IPS-18a (cell line): ENCODE results near the gene MTPN.

Experiments
- H3K27ac ChIP-seq: one replicate; pipeline ENCODE4 v1.5.1; 2013; ENCODE audit warnings: low read length
- H3K27me3 ChIP-seq: one replicate; pipeline ENCODE4 v1.6.1; 2013; ENCODE audit warnings: mild to moderate bottlenecking, low read length; ENCODE audit not compliant: control insufficient read depth, insufficient read depth
- H3K36me3 ChIP-seq: one replicate; pipeline ENCODE4 v1.6.1; 2013; ENCODE audit warnings: low read depth, low read length; ENCODE audit not compliant: control insufficient read depth
- H3K4me1 ChIP-seq: one replicate; pipeline ENCODE4 v1.6.1; 2013; ENCODE audit warnings: low read depth, low read length; ENCODE audit not compliant: control insufficient read depth
- H3K4me3 ChIP-seq: one replicate; pipeline ENCODE4 v1.5.1; 2013; ENCODE audit warnings: low read length
- H3K9ac ChIP-seq: one replicate; pipeline ENCODE4 v1.6.1; 2013; ENCODE audit warnings: mild to moderate bottlenecking, low read length, moderate library complexity
- H3K9me3 ChIP-seq: one replicate; pipeline ENCODE4 v1.6.1; 2013; ENCODE audit warnings: low read depth, low read length; ENCODE audit not compliant: control insufficient read depth

Gene MTPN

DNA sequence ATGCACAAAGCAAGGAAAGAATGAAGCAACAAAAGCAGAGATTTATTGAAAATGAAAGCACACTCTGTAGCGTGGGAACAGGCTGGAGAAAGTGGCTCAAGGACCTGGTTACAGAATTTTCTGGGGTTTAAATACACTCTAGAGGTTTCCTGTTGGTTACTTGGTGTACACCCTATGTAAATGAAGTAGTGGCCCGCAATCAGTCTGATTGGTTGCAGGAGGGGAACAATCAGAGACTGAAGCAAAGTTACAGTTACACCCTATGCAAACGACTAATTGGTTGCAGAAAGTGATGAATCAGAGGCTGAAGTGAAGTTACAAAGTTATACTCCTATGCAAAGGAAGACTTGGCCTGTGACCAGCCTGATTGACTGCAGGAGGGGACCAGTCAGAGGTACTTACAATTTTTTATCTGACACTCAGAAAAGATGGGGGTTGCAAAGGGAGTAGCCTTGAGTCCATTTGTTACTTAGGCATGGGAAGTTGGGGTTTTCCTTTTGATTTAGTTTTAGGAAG, 3.6 kb upstream of the MTPN start:
- Histone ChIP-seq H3K4me3 (no peak overlapping the region), H3K9me3 (peaks cover 5% of the 10 kb centered on the region), H3K27ac (no peak overlapping the region), H3K36me3 (no peaks in the 10 kb centered on the region), H3K27me3 (no peaks in the 10 kb centered on the region), H3K4me1 (peaks cover 8% of the 10 kb centered on the region), H3K9ac (no peak overlapping the region)

- Histone ChIP-seq H3K4me3 (no peak overlapping the region), H3K27ac (no peak overlapping the region), H3K27me3 (no peaks in the 10 kb centered on the region), H3K4me1 (peaks cover 8% of the 10 kb centered on the region), H3K36me3 (no peaks in the 10 kb centered on the region), H3K9ac (no peak overlapping the region), H3K9me3 (no peaks in the 10 kb centered on the region)
These were observed 2.9 kb upstream of the MTPN start for GRCh38 chr7:135980012-135980551.

- H3K27ac ChIP-seq: no peak overlapping the region
- H3K9me3 ChIP-seq: no peaks in the 10 kb centered on the region
- H3K4me3 ChIP-seq: no peak overlapping the region
- H3K4me1 ChIP-seq: peaks cover 8% of the 10 kb centered on the region
- no peaks in the 10 kb centered on the region for H3K27me3 ChIP-seq
- H3K36me3 ChIP-seq: no peaks in the 10 kb centered on the region
- H3K9ac ChIP-seq: no peak overlapping the region
These were observed 2.4 kb upstream of the MTPN start for GRCh38 chr7:135979471-135980011.

DNA sequence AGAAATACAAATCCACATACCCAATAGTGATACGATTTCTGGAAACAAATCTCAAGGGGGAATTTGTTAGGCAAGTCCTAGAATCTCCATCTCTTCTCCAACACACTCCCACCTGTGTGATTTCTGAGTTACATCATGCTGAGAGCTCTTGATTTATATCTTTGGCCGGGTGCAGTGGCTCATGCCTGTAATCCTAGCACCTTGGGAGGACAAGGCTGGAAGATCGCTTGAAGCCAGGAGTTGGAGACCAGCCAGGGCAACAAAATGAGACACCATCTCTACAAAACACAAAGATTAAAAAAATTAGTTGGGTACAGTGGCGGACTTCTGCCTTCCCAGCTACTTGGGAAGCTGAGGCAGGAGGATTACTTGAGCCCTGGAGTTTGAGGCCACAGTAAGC, 1.5 kb upstream of the MTPN start:
- no peaks in the 10 kb centered on the region for H3K36me3 ChIP-seq
- H3K9me3 ChIP-seq: no peaks in the 10 kb centered on the region
- no peak overlapping the region for H3K27ac ChIP-seq
- no peaks in the 10 kb centered on the region for H3K27me3 ChIP-seq
- H3K9ac ChIP-seq: no peak overlapping the region
- peaks cover 8% of the 10 kb centered on the region for H3K4me1 ChIP-seq
- no peak overlapping the region for H3K4me3 ChIP-seq

DNA sequence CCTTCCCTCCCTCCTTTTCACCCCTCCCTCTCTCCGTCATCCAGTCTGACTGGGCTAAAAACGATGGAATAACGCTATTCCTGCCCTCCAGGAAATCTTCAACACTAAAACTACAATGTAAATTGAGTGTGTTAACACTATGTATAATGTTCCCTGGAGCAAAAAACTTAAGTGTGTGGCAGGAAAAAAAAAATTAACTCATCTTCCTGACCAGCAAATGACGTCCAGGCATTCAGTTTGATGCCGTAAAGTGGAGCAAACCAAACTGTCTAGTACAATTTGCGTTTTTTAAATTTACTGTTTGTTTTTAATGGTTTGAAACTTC, 545 bp upstream of the MTPN start:
- H3K27me3 ChIP-seq: no peaks in the 10 kb centered on the region
- no peak overlapping the region for H3K27ac ChIP-seq
- no peak overlapping the region for H3K9ac ChIP-seq

DNA sequence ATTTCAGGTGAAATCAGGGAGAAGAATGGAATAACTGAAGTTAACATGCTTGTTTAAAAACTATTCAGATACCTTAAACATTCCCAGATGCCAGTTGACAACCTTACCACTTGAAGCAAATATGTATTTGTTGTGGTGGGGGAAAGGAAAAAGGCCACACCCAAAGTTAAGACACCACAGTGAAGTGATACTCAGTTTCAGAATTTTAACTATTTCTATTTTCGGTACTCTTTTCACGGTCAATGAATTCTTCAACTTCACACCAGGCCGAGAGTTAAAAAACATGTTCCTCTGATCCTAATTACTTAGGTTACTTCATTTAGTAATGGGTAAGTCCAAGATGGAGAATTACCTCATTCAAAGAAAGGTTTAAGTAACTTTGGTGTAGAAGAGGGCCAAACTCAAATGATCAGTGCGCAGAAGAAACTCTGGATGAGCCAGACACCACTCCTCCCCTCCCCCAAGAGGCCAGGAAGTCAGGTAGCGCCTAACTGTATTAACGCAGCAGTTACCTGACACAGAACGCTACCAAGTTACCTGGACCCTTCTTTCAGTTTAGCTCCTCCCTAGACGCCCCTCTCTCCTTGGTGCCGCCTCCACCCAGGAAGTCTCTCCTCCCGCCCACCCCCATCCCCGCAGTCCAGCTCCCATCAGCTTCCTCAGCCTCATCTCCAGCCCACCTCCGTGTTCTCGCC, 700 bp downstream of the MTPN start:
- peak overlapping the region; percentile 94 for H3K4me3 ChIP-seq
- H3K27ac ChIP-seq: no peak overlapping the region
- H3K9me3 ChIP-seq: no peaks in the 10 kb centered on the region
- peaks cover 5% of the 10 kb centered on the region for H3K36me3 ChIP-seq
- no peaks in the 10 kb centered on the region for H3K27me3 ChIP-seq
- peak overlapping the region; percentile 71 for H3K9ac ChIP-seq
- H3K4me1 ChIP-seq: peaks cover 8% of the 10 kb centered on the region

More for the DNA sequence above, 545 bp upstream of the MTPN start:
- Histone ChIP-seq H3K9me3 (no peaks in the 10 kb centered on the region), H3K4me1 (peaks cover 8% of the 10 kb centered on the region), H3K36me3 (no peaks in the 10 kb centered on the region), H3K4me3 (peak overlapping the region; percentile 94)

- Histone ChIP-seq H3K27me3 (no peaks in the 10 kb centered on the region), H3K4me3 (no peak overlapping the region), H3K9ac (no peak overlapping the region), H3K9me3 (no peaks in the 10 kb centered on the region), H3K4me1 (peaks cover 8% of the 10 kb centered on the region), H3K27ac (no peak overlapping the region), H3K36me3 (peaks cover 7% of the 10 kb centered on the region)
These were observed 2.0 kb downstream of the MTPN start for GRCh38 chr7:135975166-135975565.

GRCh38 chr7:135974667-135975066, 2.5 kb downstream of the MTPN start:
- Histone ChIP-seq H3K9ac (no peak overlapping the region), H3K4me1 (peaks cover 8% of the 10 kb centered on the region), H3K4me3 (no peak overlapping the region), H3K27ac (no peak overlapping the region), H3K36me3 (peaks cover 7% of the 10 kb centered on the region), H3K27me3 (no peaks in the 10 kb centered on the region), H3K9me3 (no peaks in the 10 kb centered on the region)

DNA sequence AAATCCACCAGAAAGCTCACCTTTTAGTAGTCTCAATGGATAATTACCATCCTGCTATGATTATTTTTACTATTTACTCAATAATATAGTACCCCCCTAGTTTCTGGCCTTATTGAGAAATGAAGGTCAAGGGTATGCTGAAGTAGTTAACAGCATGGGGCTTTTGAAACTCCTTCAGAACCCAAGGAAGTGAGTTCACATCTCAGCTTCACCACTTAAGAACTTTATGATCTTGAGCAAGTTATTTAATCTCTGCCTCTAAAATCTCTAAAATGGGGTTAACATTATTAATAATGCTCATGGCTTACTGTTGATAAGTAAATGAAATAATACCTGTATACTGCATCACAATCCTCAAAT, 5.8 kb downstream of the MTPN start:
- Histone ChIP-seq H3K36me3 (peaks cover 7% of the 10 kb centered on the region), H3K27me3 (no peaks in the 10 kb centered on the region), H3K9ac (no peak overlapping the region), H3K4me3 (no peak overlapping the region), H3K9me3 (no peaks in the 10 kb centered on the region), H3K27ac (no peak overlapping the region), H3K4me1 (peaks cover 7% of the 10 kb centered on the region)

DNA sequence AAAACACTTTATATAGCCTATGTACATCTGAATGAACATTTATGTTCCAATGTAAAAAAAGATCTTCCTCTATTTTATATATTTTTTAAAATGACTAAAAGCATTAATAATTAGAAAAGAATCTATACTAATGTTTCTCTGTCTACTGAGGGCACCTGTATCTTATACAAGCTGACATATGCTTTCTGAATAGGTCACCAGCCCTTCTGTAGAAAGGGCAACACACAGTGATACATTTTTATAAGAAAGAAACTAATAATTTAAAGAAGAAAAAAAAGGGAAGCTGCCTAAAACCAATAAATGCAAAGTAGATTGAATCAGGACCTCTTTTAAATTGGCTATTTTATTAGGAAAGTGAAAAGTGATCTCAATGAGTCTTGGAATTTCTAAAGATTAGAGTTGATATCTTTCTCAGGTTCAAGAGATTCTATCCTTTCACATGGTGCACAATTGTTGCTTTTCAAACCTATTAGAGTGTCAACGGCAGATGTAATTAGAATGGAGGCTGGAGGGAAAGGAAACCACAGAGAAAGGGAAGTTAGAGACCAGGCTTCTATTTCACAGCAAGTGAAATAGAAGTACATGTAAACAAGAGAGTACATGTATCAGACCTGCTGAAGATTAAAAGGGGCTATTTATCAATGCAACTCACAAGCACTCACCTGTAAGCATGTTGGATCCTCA, 6.3 kb downstream of the MTPN start:
- Histone ChIP-seq H3K4me3 (no peak overlapping the region), H3K27me3 (no peaks in the 10 kb centered on the region), H3K9me3 (no peaks in the 10 kb centered on the region), H3K27ac (no peak overlapping the region), H3K36me3 (peaks cover 7% of the 10 kb centered on the region), H3K4me1 (peaks cover 2% of the 10 kb centered on the region), H3K9ac (no peak overlapping the region)

DNA sequence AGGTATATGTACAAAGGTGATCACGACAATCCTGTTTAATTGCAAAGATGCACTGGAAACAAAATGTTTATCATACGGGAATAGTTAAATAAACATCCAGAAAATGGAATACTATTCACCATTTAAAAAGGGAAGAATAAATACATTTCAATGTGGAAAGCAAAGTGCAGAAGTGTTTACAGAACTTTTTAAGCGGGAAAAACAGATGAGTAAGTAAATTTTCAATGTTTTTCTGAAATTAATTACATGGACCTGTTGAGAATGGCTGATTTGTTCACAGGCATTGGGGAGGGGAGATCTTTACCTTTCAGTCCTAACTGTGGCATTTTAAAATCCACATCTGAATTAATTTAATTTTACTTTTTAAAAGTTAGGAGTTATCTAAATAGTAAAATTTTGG, 7.1 kb downstream of the MTPN start:
- H3K27ac ChIP-seq: no peak overlapping the region
- no peaks in the 10 kb centered on the region for H3K27me3 ChIP-seq
- H3K9me3 ChIP-seq: no peaks in the 10 kb centered on the region
- no peaks in the 10 kb centered on the region for H3K4me1 ChIP-seq
- no peak overlapping the region for H3K4me3 ChIP-seq
- H3K36me3 ChIP-seq: peaks cover 7% of the 10 kb centered on the region
- no peak overlapping the region for H3K9ac ChIP-seq
